ENCODE measurements around the gene FRMD8.

GRCh38 chr11:65444314-65445051, 58.0 kb downstream of the FRMD8 start:
- TF ChIP-seq EZH2 (IDR thresholded peaks at IDR 0.05; ENCODE audit: low read length, missing control alignments) = no peak
- TF ChIP-seq, protein P1, sequence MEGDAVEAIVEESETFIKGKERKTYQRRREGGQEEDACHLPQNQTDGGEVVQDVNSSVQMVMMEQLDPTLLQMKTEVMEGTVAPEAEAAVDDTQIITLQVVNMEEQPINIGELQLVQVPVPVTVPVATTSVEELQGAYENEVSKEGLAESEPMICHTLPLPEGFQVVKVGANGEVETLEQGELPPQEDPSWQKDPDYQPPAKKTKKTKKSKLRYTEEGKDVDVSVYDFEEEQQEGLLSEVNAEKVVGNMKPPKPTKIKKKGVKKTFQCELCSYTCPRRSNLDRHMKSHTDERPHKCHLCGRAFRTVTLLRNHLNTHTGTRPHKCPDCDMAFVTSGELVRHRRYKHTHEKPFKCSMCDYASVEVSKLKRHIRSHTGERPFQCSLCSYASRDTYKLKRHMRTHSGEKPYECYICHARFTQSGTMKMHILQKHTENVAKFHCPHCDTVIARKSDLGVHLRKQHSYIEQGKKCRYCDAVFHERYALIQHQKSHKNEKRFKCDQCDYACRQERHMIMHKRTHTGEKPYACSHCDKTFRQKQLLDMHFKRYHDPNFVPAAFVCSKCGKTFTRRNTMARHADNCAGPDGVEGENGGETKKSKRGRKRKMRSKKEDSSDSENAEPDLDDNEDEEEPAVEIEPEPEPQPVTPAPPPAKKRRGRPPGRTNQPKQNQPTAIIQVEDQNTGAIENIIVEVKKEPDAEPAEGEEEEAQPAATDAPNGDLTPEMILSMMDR (conservative IDR thresholded peaks at IDR 0.05 in 1 of 2, IDR thresholded peaks at IDR 0.05 in 1 of 2; ENCODE audit: low read depth in 1 of 2, low read length in 2 of 2) = no peak

Data from fibroblast of lung (primary cell).